ENCODE data around the gene COX6A1. TPM values are rescaled to one million over a fixed set of nuclear protein-coding genes. Genes with fewer than 3 reads are reported as not detected.

The COX6A1 gene
- total and polyA plus RNA-seq, 2 of the 13 experiments (the other 11 are each of a cell fraction or from before 2014, with no cell fraction given) = 542 to 673 TPM

DNA sequence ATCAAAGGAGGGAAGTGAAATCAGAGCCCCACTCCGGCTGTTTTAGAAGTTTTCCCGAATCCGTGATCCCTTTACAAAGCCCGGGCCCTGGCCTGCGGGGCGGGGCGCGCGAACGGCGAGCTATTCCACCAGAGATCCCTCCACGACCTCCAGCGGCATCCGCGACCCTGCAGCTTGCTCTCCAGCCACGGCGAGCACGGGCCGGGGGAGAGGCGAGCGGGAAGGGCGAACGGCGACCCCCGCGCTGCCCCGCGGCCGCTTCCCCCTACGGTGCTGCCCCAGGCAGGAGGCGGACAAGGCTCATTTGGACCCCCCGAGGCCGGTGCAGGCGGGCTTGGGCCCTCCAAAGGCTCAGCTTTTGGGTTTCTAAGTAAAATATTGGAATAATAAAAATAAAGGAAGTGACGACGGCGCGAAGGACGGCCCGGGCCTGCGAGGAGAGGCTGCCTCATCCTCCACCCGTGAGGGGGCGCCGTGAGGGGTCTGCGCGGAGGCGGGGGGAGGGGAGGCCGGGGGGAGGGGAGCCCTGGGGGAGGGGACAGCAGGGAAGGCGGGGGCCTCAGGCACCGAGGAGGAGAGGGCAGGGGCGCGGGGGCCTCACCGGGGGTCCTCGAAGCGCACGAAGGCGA is 31.0 kb downstream of the COX6A1 start (continued):
- TF ChIP-seq KDM5B (CRISPR knock-in tag; IDR thresholded peaks at IDR 0.05; ENCODE audit: borderline replicate concordance) (no peak), ZNF720 (CRISPR knock-in tag; IDR thresholded peaks at IDR 0.05) (no peak), ZNF232 (CRISPR knock-in tag; IDR thresholded peaks at IDR 0.05; ENCODE audit: borderline replicate concordance) (no peak), ZNF124 (CRISPR knock-in tag; IDR thresholded peaks at IDR 0.05) (no peak), JUN (CRISPR knock-in tag; IDR thresholded peaks at IDR 0.05) (no peak), DNMT1 (CRISPR knock-in tag; IDR thresholded peaks at IDR 0.05) (no peak), ZC3H13 (CRISPR knock-in tag; IDR thresholded peaks at IDR 0.05) (0 out of 2 replicates have a peak, but pooled peaks have one; percentile 66), RELA (CRISPR knock-in tag; IDR thresholded peaks at IDR 0.05) (no peak), POGZ (CRISPR knock-in tag; IDR thresholded peaks at IDR 0.05) (no peak), ELF3 (CRISPR knock-in tag; IDR thresholded peaks at IDR 0.05) (no peak), ARID2 (CRISPR knock-in tag; IDR thresholded peaks at IDR 0.05; ENCODE audit: borderline replicate concordance) (0 out of 2 replicates have a peak, but pooled peaks have one; percentile 7), ZNF619 (CRISPR knock-in tag; IDR thresholded peaks at IDR 0.05) (no peak), ADNP (CRISPR knock-in tag; IDR thresholded peaks at IDR 0.05) (no peak), ERF (CRISPR knock-in tag; IDR thresholded peaks at IDR 0.05) (no peak), MAFG (CRISPR knock-in tag; IDR thresholded peaks at IDR 0.05) (no peak), AGO2 (optimal IDR thresholded peaks at IDR 0.05; ENCODE audit: low read depth, low read length) (peak; percentile 71), GABPA (IDR thresholded peaks at IDR 0.05; ENCODE audit: low read depth, low read length) (no peak), GABPA (CRISPR knock-in tag; IDR thresholded peaks at IDR 0.05; ENCODE audit: low read depth) (peak; percentile 36; the same call in 1 of the 2 replicates), ZNF18 (CRISPR knock-in tag; IDR thresholded peaks at IDR 0.05; ENCODE audit: insufficient replicate concordance) (peak; percentile 9), SALL2 (CRISPR knock-in tag; IDR thresholded peaks at IDR 0.05) (no peak), KLF13 (CRISPR knock-in tag; IDR thresholded peaks at IDR 0.05) (no peak), ZMAT3 (CRISPR knock-in tag; conservative IDR thresholded peaks at IDR 0.05) (no peak), ZNF607 (CRISPR knock-in tag; IDR thresholded peaks at IDR 0.05; ENCODE audit: borderline replicate concordance) (peak; percentile 49; the same call in 1 of the 2 replicates), ZNF180 (CRISPR knock-in tag; IDR thresholded peaks at IDR 0.05; ENCODE audit: borderline replicate concordance, low read depth) (no peak), PAWR (CRISPR knock-in tag; IDR thresholded peaks at IDR 0.05; ENCODE audit: borderline replicate concordance) (no peak)
- TF ChIP-seq, protein P1, sequence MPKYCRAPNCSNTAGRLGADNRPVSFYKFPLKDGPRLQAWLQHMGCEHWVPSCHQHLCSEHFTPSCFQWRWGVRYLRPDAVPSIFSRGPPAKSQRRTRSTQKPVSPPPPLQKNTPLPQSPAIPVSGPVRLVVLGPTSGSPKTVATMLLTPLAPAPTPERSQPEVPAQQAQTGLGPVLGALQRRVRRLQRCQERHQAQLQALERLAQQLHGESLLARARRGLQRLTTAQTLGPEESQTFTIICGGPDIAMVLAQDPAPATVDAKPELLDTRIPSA (CRISPR knock-in tag; IDR thresholded peaks at IDR 0.05; ENCODE audit: borderline replicate concordance) = peak; percentile 31; the same call in 1 of the 2 replicates
- TF ChIP-seq, protein P2, sequence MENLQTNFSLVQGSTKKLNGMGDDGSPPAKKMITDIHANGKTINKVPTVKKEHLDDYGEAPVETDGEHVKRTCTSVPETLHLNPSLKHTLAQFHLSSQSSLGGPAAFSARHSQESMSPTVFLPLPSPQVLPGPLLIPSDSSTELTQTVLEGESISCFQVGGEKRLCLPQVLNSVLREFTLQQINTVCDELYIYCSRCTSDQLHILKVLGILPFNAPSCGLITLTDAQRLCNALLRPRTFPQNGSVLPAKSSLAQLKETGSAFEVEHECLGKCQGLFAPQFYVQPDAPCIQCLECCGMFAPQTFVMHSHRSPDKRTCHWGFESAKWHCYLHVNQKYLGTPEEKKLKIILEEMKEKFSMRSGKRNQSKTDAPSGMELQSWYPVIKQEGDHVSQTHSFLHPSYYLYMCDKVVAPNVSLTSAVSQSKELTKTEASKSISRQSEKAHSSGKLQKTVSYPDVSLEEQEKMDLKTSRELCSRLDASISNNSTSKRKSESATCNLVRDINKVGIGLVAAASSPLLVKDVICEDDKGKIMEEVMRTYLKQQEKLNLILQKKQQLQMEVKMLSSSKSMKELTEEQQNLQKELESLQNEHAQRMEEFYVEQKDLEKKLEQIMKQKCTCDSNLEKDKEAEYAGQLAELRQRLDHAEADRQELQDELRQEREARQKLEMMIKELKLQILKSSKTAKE (CRISPR knock-in tag; IDR thresholded peaks at IDR 0.05; ENCODE audit: borderline replicate concordance) = no peak
- TF ChIP-seq, protein P3, sequence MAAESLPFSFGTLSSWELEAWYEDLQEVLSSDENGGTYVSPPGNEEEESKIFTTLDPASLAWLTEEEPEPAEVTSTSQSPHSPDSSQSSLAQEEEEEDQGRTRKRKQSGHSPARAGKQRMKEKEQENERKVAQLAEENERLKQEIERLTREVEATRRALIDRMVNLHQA (CRISPR knock-in tag; IDR thresholded peaks at IDR 0.05) = no peak

Measured in HepG2 (cell line).